ENCODE results near the gene LGALS7.

Gene LGALS7

GRCh38 chr19:38725469-38726283, 47.6 kb downstream of the LGALS7 start:
- DNase-seq: no peak

DNA sequence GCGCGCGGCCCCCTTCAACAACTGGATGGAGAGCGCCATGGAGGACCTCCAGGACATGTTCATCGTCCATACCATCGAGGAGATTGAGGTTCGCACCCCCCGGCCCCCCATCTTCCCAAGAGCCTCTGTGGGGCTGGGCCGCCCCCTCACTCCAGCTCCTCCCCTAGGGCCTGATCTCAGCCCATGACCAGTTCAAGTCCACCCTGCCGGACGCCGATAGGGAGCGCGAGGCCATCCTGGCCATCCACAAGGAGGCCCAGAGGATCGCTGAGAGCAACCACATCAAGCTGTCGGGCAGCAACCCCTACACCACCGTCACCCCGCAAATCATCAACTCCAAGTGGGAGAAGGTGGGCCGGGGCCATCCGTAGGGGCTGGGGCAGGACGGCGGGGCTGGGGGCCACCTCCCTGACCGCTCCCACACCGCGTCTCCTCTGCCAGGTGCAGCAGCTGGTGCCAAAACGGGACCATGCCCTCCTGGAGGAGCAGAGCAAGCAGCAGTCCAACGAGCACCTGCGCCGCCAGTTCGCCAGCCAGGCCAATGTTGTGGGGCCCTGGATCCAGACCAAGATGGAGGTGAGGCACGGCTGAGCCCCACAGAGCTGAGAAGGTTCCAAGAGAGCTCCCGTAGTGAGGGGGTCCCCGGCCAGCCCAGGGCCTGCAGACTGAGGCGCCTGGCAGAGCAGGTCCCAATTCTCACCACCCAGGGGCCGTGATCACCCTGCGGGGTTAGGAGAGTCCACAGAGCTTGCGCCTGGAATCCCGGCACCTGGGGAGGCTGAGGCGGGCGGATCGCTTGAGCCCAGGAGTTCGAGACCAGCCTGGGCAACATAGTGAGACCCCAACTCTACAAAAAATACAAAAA, 49.1 kb downstream of the LGALS7 start:
- no peak for DNase-seq

- no peak for DNase-seq
Observed at GRCh38 chr19:38723606-38723965, 49.7 kb downstream of the LGALS7 start.

- no peak for DNase-seq
Observed at GRCh38 chr19:38722947-38723605, 50.2 kb downstream of the LGALS7 start.

DNA sequence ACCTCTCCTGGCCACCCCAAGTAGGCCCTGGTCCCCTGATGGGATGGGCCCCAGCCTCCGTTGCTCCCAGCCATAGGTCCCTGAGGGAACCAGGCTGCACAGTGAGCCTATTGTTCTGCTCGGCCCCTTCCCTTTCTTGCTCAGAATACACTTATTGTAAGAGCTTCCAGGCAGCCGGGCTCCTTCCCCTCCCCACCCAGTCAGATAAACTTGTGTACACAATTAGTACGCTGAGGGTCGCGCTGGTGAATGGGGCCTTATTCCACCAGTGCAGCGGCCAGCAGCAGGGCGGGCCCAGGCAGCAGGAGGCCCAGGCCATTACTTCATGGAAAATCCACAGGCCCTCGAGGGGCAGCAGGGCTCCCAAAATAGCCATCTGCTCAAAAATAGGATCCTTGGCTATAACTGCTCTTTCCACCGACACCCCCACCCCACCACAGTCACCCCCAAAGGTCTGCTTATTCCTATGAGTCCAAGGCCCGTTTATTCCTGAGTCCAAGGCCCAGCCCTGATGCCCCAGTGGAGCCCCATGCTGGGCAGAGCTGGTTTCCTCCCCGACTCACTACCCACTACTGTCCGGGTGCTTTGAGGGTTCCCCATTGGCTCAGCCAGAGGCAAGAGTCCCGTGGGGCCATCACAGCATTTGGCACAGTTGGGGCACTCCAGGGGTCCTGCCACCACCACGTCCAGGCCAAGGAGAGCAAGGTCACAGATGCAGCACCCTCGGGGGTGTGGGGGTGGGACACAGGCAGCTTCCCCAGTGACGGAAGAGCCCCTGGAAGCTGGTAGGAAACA, 51.1 kb downstream of the LGALS7 start:
- DNase-seq: no peak

DNA sequence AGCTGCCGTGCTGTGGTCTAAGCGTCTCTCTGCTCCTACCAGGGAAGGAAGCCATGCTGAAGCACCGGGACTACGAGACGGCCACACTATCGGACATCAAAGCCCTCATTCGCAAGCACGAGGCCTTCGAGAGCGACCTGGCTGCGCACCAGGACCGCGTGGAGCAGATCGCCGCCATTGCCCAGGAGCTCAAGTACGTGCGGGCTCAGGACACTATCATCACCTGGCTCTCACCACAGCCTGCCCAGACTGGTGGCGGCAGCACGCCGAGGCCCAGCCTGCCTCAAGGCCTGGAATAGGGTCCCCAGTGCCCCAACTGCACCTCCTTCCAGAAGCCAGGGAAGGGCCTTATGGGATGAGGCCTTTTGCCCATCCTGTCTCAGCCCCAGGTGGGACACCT, 51.8 kb downstream of the LGALS7 start:
- no peak for DNase-seq
